Measurements from ENCODE around the gene TBX1. TPM values are rescaled to one million over a fixed set of nuclear protein-coding genes. Genes with fewer than 3 reads are reported as not detected.

TBX1 gene
- total and polyA plus RNA-seq, 2 of the 13 experiments (the other 11 are each of a cell fraction or from before 2014, with no cell fraction given): not detected

- TF ChIP-seq HNF1B (CRISPR knock-in tag; IDR thresholded peaks at IDR 0.05) (peak; percentile 72), ZNF713 (CRISPR knock-in tag; IDR thresholded peaks at IDR 0.05) (no peak), SIX4 (CRISPR knock-in tag; IDR thresholded peaks at IDR 0.05) (no peak), CREB1 (IDR thresholded peaks at IDR 0.05) (no peak), CREB1 (CRISPR knock-in tag; IDR thresholded peaks at IDR 0.05) (no peak), ZNF891 (CRISPR knock-in tag; IDR thresholded peaks at IDR 0.05) (peak; percentile 84), MYC (CRISPR knock-in tag; IDR thresholded peaks at IDR 0.05; ENCODE audit: borderline replicate concordance) (peak; percentile 68; the same call in 1 of the 2 replicates), KAT2B (IDR thresholded peaks at IDR 0.05; ENCODE audit: borderline replicate concordance, low read depth, low read length) (no peak), ZNF563 (CRISPR knock-in tag; IDR thresholded peaks at IDR 0.05) (peak; percentile 85; the same call in 1 of the 2 replicates), PHF21A (CRISPR knock-in tag; IDR thresholded peaks at IDR 0.05) (peak; percentile 93), GATAD1 (CRISPR knock-in tag; IDR thresholded peaks at IDR 0.05) (peak; percentile 47; the same call in 1 of the 2 replicates), STAG1 (CRISPR knock-in tag; IDR thresholded peaks at IDR 0.05) (peak; percentile 98), ZBTB38 (CRISPR knock-in tag; IDR thresholded peaks at IDR 0.05) (peak; percentile 85), ZNF766 (CRISPR knock-in tag; IDR thresholded peaks at IDR 0.05; ENCODE audit: borderline replicate concordance) (peak; percentile 70; the same call in 1 of the 2 replicates), KAT8 (CRISPR knock-in tag; IDR thresholded peaks at IDR 0.05) (peak; percentile 41; the same call in 1 of the 2 replicates), FOXK2 (IDR thresholded peaks at IDR 0.05) (no peak), SNAI1 (CRISPR knock-in tag; IDR thresholded peaks at IDR 0.05; ENCODE audit: borderline replicate concordance) (no peak), ZNF143 (CRISPR knock-in tag; IDR thresholded peaks at IDR 0.05) (no peak), THAP11 (CRISPR knock-in tag; IDR thresholded peaks at IDR 0.05) (peak; percentile 64; the same call in 1 of the 2 replicates), KLF16 (CRISPR knock-in tag; IDR thresholded peaks at IDR 0.05) (peak in 1 of 2 experiments; percentile 70; a peak in 1 of 4 replicates), THAP9 (CRISPR knock-in tag; IDR thresholded peaks at IDR 0.05; ENCODE audit: borderline replicate concordance) (peak; percentile 78), MZF1 (CRISPR knock-in tag; IDR thresholded peaks at IDR 0.05; ENCODE audit: borderline replicate concordance) (no peak), JARID2 (CRISPR knock-in tag; IDR thresholded peaks at IDR 0.05; ENCODE audit: insufficient replicate concordance) (no peak), HMGXB4 (CRISPR knock-in tag; IDR thresholded peaks at IDR 0.05; ENCODE audit: borderline replicate concordance in 1 of 2, low read depth in 1 of 2) (peak; percentile 86 to 92), KMT2A (CRISPR knock-in tag; IDR thresholded peaks at IDR 0.05) (no peak)
Observed at GRCh38 chr22:19730655-19731360, 29.8 kb upstream of the TBX1 start (continued).
